ENCODE results near the gene TSPYL6.

GRCh38 chr2:54212456-54212855 lies 43.6 kb downstream of the TSPYL6 start:
- TF ChIP-seq ZNF274 (IDR thresholded peaks at IDR 0.05; ENCODE audit: low read depth, low read length) (no peak), YY1 (IDR thresholded peaks at IDR 0.05; ENCODE audit: insufficient read depth, insufficient read length) (no peak)
